Naive thymus-derived CD8-positive, alpha-beta T cell (primary cell): ENCODE results near the gene BTBD9. TPM values are rescaled to one million over a fixed set of nuclear protein-coding genes. Genes with fewer than 3 reads are reported as not detected.

Source experiments
- ATAC-seq, 2 donors: fragments of 150-1000 bp; cut with Tn5 transposase in 1 of 2; sonication (Bioruptor Pico), chemical (Tn5 transposase) in 1 of 2; 1 replicate in 1 of 2; 2 replicates in 1 of 2; pipeline ENCODE4 v1.10.0; 2021; ENCODE audit warnings: mild to moderate bottlenecking in 2 of 2, moderate library complexity in 2 of 2
- POLR2A ChIA-PET: fragments of 350-600 bp; sonication (Branson Sonifier 250); formaldehyde crosslinking; loops from one replicate; lab custom pipeline; 2021; ENCODE audit warnings: antibody characterized with exemption; lab: Charles Lee
- DNase-seq, 10 donors: peaks; one replicate each; pipeline versions ENCODE4 v3.0.0 to v3.0.0-alpha.2; 2020 to 2022
- H3K27ac Mint-ChIP-seq, 10 donors: one replicate each; pipeline ENCODE4 v1.8.0; 2020 to 2022; ENCODE audit warnings: mild to moderate bottlenecking in 10 of 10, mixed read lengths in 10 of 10, moderate library complexity in 4 of 10, inconsistent platforms in 1 of 10
- H3K27me3 Mint-ChIP-seq, 5 donors: one replicate each; pipeline ENCODE4 v1.8.0; 2021 to 2022; ENCODE audit warnings: mixed read lengths in 5 of 5
- H3K36me3 Mint-ChIP-seq, 3 donors: one replicate each; pipeline ENCODE4 v1.8.0; 2020 to 2022; ENCODE audit warnings: mixed read lengths in 3 of 3, mild to moderate bottlenecking in 2 of 3, inconsistent platforms in 1 of 3
- H3K4me1 Mint-ChIP-seq, 4 donors: one replicate each; pipeline ENCODE4 v1.8.0; 2021 to 2022; ENCODE audit warnings: mixed read lengths in 4 of 4
- H3K4me3 Mint-ChIP-seq, 10 donors: one replicate each; pipeline ENCODE4 v1.8.0; 2020 to 2022; ENCODE audit warnings: mild to moderate bottlenecking in 10 of 10, mixed read lengths in 10 of 10, moderate library complexity in 6 of 10, inconsistent platforms in 1 of 10
- H3K9me3 Mint-ChIP-seq, 9 donors: one replicate each; pipeline ENCODE4 v1.8.0; 2020 to 2022; ENCODE audit warnings: mixed read lengths in 9 of 9, mild to moderate bottlenecking in 3 of 9, inconsistent platforms in 1 of 9, moderate library complexity in 1 of 9
- polyA plus RNA-seq, 3 donors: library from polyadenylated mRNA; unstranded; fragments of 300-500 nt; fragmentation: Illumina TruSeq; gene quantifications; one replicate each; pipeline ENCODE4 v1.2.3, GENCODE V29; 2021
- total RNA-seq, 8 experiments: library from RNA in 2 of 8; stranded (reverse) in 2 of 8; gene quantifications; one replicate each; pipeline ENCODE4 v1.2.3 and lab custom pipeline; 2021 to 2026

Gene BTBD9
- total and polyA plus RNA-seq, 5 experiments from 2014 or later: 9.3 to 32.2 (median 10.6) TPM

GRCh38 chr6:38346291-38347079 is 293.2 kb downstream of the BTBD9 start:
- Mint-ChIP-seq H3K36me3 (peaks cover 0 to 31% (median 30%) of the 10 kb centered on the region in 3 donors), H3K27ac (no peak overlapping the region), H3K4me3 (no peak overlapping the region), H3K9me3 (no peaks in the 10 kb centered on the region), H3K27me3 (no peaks in the 10 kb centered on the region), H3K4me1 (peaks cover 0 to 12% (median 5%) of the 10 kb centered on the region in 4 donors)
- no peak for ATAC-seq
- DNase-seq: no peak
- POLR2A ChIA-PET: interaction anchor here (0.6 kb wide), 1 partner anchor 357 kb away, joined by 3 read pairs; no protein-coding TSS in a partner anchor

DNA sequence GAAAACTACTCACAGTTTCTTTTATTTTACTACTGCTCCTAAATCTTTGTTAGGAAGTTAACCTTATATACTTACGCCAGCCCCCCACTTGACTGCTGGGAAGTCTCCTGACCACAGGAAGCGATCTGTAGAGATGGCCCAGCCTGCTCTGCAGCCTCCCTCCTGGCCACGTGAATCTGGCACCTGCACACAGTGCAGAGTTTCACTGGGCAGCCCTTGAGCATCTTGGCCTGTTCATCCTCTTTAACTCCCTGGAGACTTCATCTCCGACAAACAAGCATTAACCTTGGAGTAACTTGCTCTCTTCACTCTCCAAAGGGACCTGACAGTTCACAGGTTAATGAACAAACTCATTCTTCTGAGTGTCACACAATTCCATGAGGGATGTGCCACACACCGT is 294.1 kb downstream of the BTBD9 start:
- peaks cover 0 to 8% (median under 1%) of the 10 kb centered on the region in 4 donors for H3K4me1 Mint-ChIP-seq
- peaks cover 0 to 34% (median 33%) of the 10 kb centered on the region in 3 donors for H3K36me3 Mint-ChIP-seq
- H3K27ac Mint-ChIP-seq: peak overlapping the region in 1 of 10 donors; percentile 34
- no peaks in the 10 kb centered on the region for H3K27me3 Mint-ChIP-seq
- POLR2A ChIA-PET: no interaction called here
- H3K4me3 Mint-ChIP-seq: no peak overlapping the region
- DNase-seq (no peak), ATAC-seq (no peak)
- H3K9me3 Mint-ChIP-seq: no peaks in the 10 kb centered on the region

DNA sequence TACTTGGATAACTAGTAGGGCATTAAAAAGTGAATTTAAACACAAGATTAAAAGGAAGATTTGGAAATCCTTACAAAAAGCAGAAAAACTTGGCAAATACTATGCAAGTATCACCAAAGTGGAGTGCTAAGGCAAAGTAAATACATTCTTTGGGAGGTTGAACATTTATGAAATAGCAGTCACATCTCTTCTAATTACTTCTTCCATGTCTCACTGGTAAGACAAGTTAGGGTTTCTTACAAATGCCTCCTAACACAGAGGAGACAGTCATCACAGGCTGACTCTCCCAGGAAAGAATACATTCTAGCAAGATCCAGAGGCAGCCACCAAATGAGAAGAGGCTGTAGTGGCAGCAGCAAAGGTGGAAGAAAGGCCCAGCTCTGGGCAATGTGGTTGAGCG is 298.2 kb downstream of the BTBD9 start:
- no peak for ATAC-seq
- peaks cover 8 to 60% (median 59%) of the 10 kb centered on the region in 3 donors for H3K36me3 Mint-ChIP-seq
- no peak overlapping the region for H3K4me3 Mint-ChIP-seq
- H3K27me3 Mint-ChIP-seq: no peaks in the 10 kb centered on the region
- H3K9me3 Mint-ChIP-seq: peaks cover 0 to 4% (median 0%) of the 10 kb centered on the region in 9 donors
- DNase-seq: no peak
- peak overlapping the region in 1 of 10 donors; percentile 4 for H3K27ac Mint-ChIP-seq
- H3K4me1 Mint-ChIP-seq: peaks cover 0 to 9% (median 4%) of the 10 kb centered on the region in 4 donors
- POLR2A ChIA-PET: no interaction called here

DNA sequence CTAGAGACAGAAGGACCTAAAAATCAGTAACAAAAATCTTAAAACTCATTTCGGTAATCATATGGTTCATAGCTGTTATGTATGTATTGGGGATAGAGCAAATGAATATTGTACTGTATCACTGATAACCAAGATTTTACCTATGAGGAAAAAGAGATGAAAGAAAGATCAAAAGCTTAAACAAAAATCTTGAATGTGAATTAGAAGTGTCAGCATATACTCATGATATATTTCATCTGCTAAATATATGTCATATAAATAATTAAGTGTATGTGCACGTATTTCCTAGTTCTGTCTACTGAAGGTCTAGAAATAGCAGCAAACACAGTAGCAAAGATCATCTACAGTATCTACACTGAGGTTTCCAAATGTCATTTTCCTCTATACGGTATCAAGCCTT is 299.8 kb downstream of the BTBD9 start:
- Mint-ChIP-seq H3K9me3 (peaks cover 0 to 12% (median 1%) of the 10 kb centered on the region in 9 donors), H3K27me3 (no peaks in the 10 kb centered on the region), H3K4me1 (peaks cover 0 to 9% (median 3%) of the 10 kb centered on the region in 4 donors), H3K36me3 (peaks cover 11 to 57% (median 55%) of the 10 kb centered on the region in 3 donors), H3K27ac (no peak overlapping the region), H3K4me3 (no peak overlapping the region)
- ATAC-seq (no peak), DNase-seq (no peak)
- POLR2A ChIA-PET: no interaction called here

GRCh38 chr6:38337819-38338465 is 301.8 kb downstream of the BTBD9 start:
- H3K9me3 Mint-ChIP-seq: peaks cover 0 to 25% (median 11%) of the 10 kb centered on the region in 9 donors
- H3K27ac Mint-ChIP-seq: no peak overlapping the region
- POLR2A ChIA-PET: no interaction called here

GRCh38 chr6:38336922-38337321 is 302.8 kb downstream of the BTBD9 start:
- no peaks in the 10 kb centered on the region for H3K27me3 Mint-ChIP-seq
- H3K36me3 Mint-ChIP-seq: peaks cover 24 to 56% (median 56%) of the 10 kb centered on the region in 3 donors
- no peak overlapping the region for H3K27ac Mint-ChIP-seq
- DNase-seq: no peak
- H3K4me3 Mint-ChIP-seq: no peak overlapping the region
- ATAC-seq: no peak
- H3K9me3 Mint-ChIP-seq: peaks cover 0 to 25% (median 11%) of the 10 kb centered on the region in 9 donors
- POLR2A ChIA-PET: no interaction called here
- peaks cover 0 to 9% (median 3%) of the 10 kb centered on the region in 4 donors for H3K4me1 Mint-ChIP-seq

More at GRCh38 chr6:38337819-38338465, 301.8 kb downstream of the BTBD9 start:
- H3K27me3 Mint-ChIP-seq: no peaks in the 10 kb centered on the region
- peaks cover 24 to 60% (median 55%) of the 10 kb centered on the region in 3 donors for H3K36me3 Mint-ChIP-seq
- no peak for ATAC-seq
- peaks cover 0 to 9% (median 3%) of the 10 kb centered on the region in 4 donors for H3K4me1 Mint-ChIP-seq
- H3K4me3 Mint-ChIP-seq: no peak overlapping the region
- DNase-seq: no peak

- H3K27me3 Mint-ChIP-seq: no peaks in the 10 kb centered on the region
- H3K27ac Mint-ChIP-seq: no peak overlapping the region
- peaks cover 0 to 16% (median 15%) of the 10 kb centered on the region in 3 donors for H3K36me3 Mint-ChIP-seq
- no peak for ATAC-seq
- H3K4me3 Mint-ChIP-seq: no peak overlapping the region
- H3K9me3 Mint-ChIP-seq: no peaks in the 10 kb centered on the region
- H3K4me1 Mint-ChIP-seq: peaks cover 0 to 11% (median 4%) of the 10 kb centered on the region in 4 donors
- no peak for DNase-seq
- POLR2A ChIA-PET: no interaction called here
Measured at GRCh38 chr6:38326837-38327236, 312.9 kb downstream of the BTBD9 start.

GRCh38 chr6:38323216-38323615 is 316.5 kb downstream of the BTBD9 start:
- Mint-ChIP-seq H3K9me3 (no peaks in the 10 kb centered on the region), H3K27me3 (no peaks in the 10 kb centered on the region), H3K4me3 (no peak overlapping the region), H3K4me1 (peaks cover 2 to 11% (median 4%) of the 10 kb centered on the region in 4 donors), H3K36me3 (peaks cover 5 to 19% (median 17%) of the 10 kb centered on the region in 3 donors), H3K27ac (no peak overlapping the region)
- ATAC-seq (no peak), DNase-seq (no peak)
- POLR2A ChIA-PET: no interaction called here

- Mint-ChIP-seq H3K9me3 (no peaks in the 10 kb centered on the region), H3K4me1 (peaks cover 2 to 8% (median 6%) of the 10 kb centered on the region in 4 donors), H3K27me3 (no peaks in the 10 kb centered on the region), H3K4me3 (no peak overlapping the region), H3K36me3 (peaks cover 5 to 25% (median 23%) of the 10 kb centered on the region in 3 donors), H3K27ac (no peak overlapping the region)
- ATAC-seq: no peak
- POLR2A ChIA-PET: no interaction called here
- no peak for DNase-seq
Measured at GRCh38 chr6:38322138-38322537, 317.6 kb downstream of the BTBD9 start.

DNA sequence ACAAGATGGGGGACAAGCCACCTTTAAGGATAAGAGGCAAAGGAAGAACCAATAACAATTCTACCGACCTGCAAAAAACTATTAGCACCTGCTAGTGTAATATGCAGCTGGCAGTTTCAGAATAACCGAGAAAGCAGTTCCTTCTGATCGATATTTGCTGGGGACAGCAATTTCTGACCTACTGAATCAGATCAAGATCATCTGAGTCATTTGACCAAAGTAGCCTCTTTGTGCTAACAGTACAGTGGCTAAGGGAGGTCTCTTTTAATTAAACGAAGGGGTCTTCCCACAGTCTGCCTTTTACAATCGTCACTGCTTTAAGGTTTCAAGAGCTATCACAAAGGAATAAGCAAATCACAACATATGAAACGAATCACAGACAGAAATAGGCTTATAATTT is 318.9 kb downstream of the BTBD9 start:
- no peak for DNase-seq
- no peak for ATAC-seq
- Mint-ChIP-seq H3K27ac (no peak overlapping the region), H3K9me3 (no peaks in the 10 kb centered on the region), H3K4me3 (no peak overlapping the region), H3K27me3 (no peaks in the 10 kb centered on the region), H3K4me1 (peaks cover 0 to 16% (median 2%) of the 10 kb centered on the region in 4 donors), H3K36me3 (peaks cover 5 to 22% (median 22%) of the 10 kb centered on the region in 3 donors)
- POLR2A ChIA-PET: no interaction called here

DNA sequence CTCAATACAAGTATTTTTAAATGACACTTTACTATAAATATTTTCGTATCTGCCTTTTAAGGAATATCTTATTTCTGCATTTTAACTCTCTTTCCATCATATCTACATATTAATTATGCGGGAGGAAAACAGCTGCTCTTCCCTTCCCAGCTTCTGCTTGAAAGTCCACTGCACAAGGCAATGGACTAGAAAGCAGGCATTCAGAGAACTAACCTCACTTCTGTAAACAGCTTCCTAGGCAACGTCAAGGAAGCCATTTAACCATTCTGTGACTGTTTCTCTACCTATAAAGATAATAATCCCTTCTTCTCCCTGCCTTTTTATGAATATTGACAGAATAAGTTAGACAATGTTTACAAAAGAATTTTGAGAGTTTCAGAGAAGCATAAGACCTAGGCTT is 319.4 kb downstream of the BTBD9 start:
- POLR2A ChIA-PET: no interaction called here
- Mint-ChIP-seq H3K36me3 (peaks cover 5 to 21% (median 17%) of the 10 kb centered on the region in 3 donors), H3K4me1 (peaks cover 0 to 16% (median 2%) of the 10 kb centered on the region in 4 donors)

GRCh38 chr6:38319256-38320212 is 320.2 kb downstream of the BTBD9 start:
- DNase-seq: no peak
- Mint-ChIP-seq H3K27ac (no peak overlapping the region), H3K36me3 (peaks cover 5 to 26% (median 16%) of the 10 kb centered on the region in 3 donors), H3K27me3 (no peaks in the 10 kb centered on the region), H3K4me1 (peaks cover 0 to 16% (median 3%) of the 10 kb centered on the region in 4 donors), H3K9me3 (no peaks in the 10 kb centered on the region), H3K4me3 (no peak overlapping the region)
- ATAC-seq: no peak
- POLR2A ChIA-PET: no interaction called here

More for the DNA sequence above, 319.4 kb downstream of the BTBD9 start:
- H3K27ac Mint-ChIP-seq: no peak overlapping the region
- H3K9me3 Mint-ChIP-seq: no peaks in the 10 kb centered on the region
- DNase-seq: no peak
- no peak for ATAC-seq
- no peak overlapping the region for H3K4me3 Mint-ChIP-seq
- no peaks in the 10 kb centered on the region for H3K27me3 Mint-ChIP-seq
